ENCODE measurements around the gene RPS15. TPM values are rescaled to one million over a fixed set of nuclear protein-coding genes. Genes with fewer than 3 reads are reported as not detected.
A peak's percentile ranks its signal among the peaks of the same experiment; 100 is the strongest.

Gene RPS15
- total RNA-seq, 6 donors from 2014 or later: 825 to 2,012 (median 1,317) TPM

DNA sequence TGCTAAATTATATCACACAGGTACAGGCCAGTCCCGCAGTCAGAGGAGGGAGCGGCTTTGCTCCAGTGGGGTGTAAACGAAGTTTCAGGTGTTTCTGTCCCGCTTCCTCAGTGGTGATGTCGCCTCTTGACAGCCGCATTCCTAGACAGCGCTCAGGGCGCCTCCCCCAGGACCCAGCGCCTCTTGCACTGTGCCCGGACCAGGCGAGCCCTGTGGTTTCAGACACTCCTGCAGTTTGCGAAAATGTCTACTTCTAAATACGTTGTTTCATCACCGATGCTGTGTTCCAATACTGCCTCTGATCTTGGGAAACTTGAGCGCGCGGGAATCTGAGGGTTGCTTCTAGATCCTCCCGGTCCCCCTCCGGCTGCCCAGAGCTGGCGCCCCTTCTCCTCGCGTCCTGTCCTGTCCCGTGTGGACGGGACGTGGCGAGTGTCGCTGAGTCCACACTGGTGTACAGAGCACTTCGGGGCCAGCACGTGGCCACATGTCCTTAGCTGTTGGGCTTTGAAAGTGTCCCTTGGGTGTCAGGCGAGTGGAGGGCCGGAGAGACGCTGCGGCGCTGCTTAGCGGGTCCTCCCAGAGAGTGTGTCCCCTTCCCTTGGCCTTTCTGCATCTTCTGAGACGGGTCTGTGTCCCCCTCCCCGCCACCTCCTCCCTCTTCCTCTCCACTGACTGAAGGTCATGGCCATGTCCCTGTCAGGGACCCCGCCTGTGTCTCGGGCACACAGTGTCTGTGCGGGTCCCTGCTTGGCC lies 14.6 kb upstream of the RPS15 start:
- H3K27me3 ChIP-seq: no peaks in the 10 kb centered on the region
- no peak overlapping the region for H3K4me3 ChIP-seq
- peaks cover 37 to 90% (median 81%) of the 10 kb centered on the region in 4 donors for H3K36me3 ChIP-seq
- WGBS, 2 donors: 88 to 90% methylated on average over 39 to 40 of the region's 40 CpGs
- no peak for TF ChIP-seq EP300 (IDR thresholded peaks at IDR 0.05)
- no peak for TF ChIP-seq POLR2A (IDR thresholded peaks at IDR 0.05)
- TF ChIP-seq, protein P1, sequence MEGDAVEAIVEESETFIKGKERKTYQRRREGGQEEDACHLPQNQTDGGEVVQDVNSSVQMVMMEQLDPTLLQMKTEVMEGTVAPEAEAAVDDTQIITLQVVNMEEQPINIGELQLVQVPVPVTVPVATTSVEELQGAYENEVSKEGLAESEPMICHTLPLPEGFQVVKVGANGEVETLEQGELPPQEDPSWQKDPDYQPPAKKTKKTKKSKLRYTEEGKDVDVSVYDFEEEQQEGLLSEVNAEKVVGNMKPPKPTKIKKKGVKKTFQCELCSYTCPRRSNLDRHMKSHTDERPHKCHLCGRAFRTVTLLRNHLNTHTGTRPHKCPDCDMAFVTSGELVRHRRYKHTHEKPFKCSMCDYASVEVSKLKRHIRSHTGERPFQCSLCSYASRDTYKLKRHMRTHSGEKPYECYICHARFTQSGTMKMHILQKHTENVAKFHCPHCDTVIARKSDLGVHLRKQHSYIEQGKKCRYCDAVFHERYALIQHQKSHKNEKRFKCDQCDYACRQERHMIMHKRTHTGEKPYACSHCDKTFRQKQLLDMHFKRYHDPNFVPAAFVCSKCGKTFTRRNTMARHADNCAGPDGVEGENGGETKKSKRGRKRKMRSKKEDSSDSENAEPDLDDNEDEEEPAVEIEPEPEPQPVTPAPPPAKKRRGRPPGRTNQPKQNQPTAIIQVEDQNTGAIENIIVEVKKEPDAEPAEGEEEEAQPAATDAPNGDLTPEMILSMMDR (IDR thresholded peaks at IDR 0.05): no peak
- no peak for TF ChIP-seq POLR2AphosphoS5 (IDR thresholded peaks at IDR 0.05)
- ATAC-seq (ENCODE audit: low FRiP score in 2 of 2) (no peak), DNase-seq (peak in 1 of 2 donors; percentile 69)
- no peak overlapping the region for H3K27ac ChIP-seq
- peaks cover 0 to 7% (median 3%) of the 10 kb centered on the region in 4 donors for H3K4me1 ChIP-seq
- H3K9me3 ChIP-seq: no peaks in the 10 kb centered on the region

GRCh38 chr19:1424192-1424955 lies 13.8 kb upstream of the RPS15 start:
- Histone ChIP-seq H3K27ac (no peak overlapping the region), H3K9me3 (no peaks in the 10 kb centered on the region), H3K36me3 (peaks cover 42 to 90% (median 81%) of the 10 kb centered on the region in 4 donors), H3K27me3 (no peaks in the 10 kb centered on the region), H3K4me3 (no peak overlapping the region), H3K4me1 (no peaks in the 10 kb centered on the region)
- DNase-seq: peak in 1 of 2 donors; percentile 80
- 88 to 89% methylated on average over 40 to 41 of the region's 42 CpGs for WGBS, 2 donors
- TF ChIP-seq POLR2A (IDR thresholded peaks at IDR 0.05) (no peak), POLR2AphosphoS5 (IDR thresholded peaks at IDR 0.05) (no peak), EP300 (IDR thresholded peaks at IDR 0.05) (no peak)
- TF ChIP-seq, protein P1 (IDR thresholded peaks at IDR 0.05): no peak
- ATAC-seq (ENCODE audit: low FRiP score in 2 of 2): no peak

DNA sequence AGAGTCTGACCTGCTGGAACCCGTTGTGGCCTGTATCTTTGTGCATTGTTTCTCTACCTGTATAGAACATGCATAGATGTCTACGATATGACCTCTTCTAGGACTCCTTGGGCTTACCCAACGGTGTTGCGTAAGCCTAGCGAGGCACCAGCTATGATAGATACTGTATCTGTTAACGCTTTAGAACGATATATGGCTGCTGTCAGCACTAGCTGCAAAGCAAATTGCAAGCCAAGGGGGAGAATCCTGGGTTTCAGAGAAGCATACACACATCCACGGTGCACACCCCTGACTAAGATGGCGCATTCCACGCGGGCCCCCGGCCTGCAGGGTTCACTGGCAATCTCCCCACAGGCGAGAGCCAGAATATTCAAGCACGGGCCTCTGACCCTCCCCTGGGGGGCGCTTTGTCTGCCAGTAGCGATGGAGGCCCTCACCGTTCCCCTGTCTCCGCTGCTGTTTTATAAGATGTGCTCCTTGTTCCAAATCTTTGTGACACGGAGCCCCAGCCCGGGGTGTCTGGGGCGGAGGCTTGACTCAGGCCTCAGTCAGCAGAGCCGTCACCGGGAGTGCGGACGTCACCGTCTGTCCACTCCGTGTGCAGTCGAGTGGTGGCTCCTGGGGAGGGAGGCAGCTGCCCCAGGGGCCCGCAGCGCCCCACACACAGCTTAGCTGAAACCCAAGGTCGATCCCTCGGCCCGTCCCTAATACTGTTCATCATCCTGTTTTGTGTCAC lies 12.9 kb upstream of the RPS15 start:
- Histone ChIP-seq H3K27me3 (no peaks in the 10 kb centered on the region), H3K4me1 (no peaks in the 10 kb centered on the region), H3K27ac (no peak overlapping the region), H3K9me3 (no peaks in the 10 kb centered on the region), H3K36me3 (peaks cover 45 to 93% (median 83%) of the 10 kb centered on the region in 4 donors), H3K4me3 (no peak overlapping the region)
- 92% methylated on average over 28 of the region's 33 CpGs for WGBS, 2 donors
- DNase-seq: peak in 1 of 2 donors; percentile 52
- TF ChIP-seq POLR2AphosphoS5 (IDR thresholded peaks at IDR 0.05) (no peak), POLR2A (IDR thresholded peaks at IDR 0.05) (no peak), EP300 (IDR thresholded peaks at IDR 0.05) (no peak)
- TF ChIP-seq, protein P1 (IDR thresholded peaks at IDR 0.05): no peak
- ATAC-seq (ENCODE audit: low FRiP score in 2 of 2): no peak

GRCh38 chr19:1425902-1426301 lies 12.3 kb upstream of the RPS15 start:
- TF ChIP-seq POLR2A (IDR thresholded peaks at IDR 0.05) (no peak), POLR2AphosphoS5 (IDR thresholded peaks at IDR 0.05) (no peak), EP300 (IDR thresholded peaks at IDR 0.05) (no peak)
- TF ChIP-seq, protein P1 (IDR thresholded peaks at IDR 0.05): no peak
- no peak for ATAC-seq (ENCODE audit: low FRiP score in 2 of 2)
- Histone ChIP-seq H3K27me3 (no peaks in the 10 kb centered on the region), H3K36me3 (peaks cover 41 to 93% (median 82%) of the 10 kb centered on the region in 4 donors), H3K4me1 (no peaks in the 10 kb centered on the region), H3K27ac (no peak overlapping the region), H3K9me3 (no peaks in the 10 kb centered on the region), H3K4me3 (no peak overlapping the region)
- DNase-seq: peak in 1 of 2 donors; percentile 31
- WGBS, 2 donors: 93 to 94% methylated on average over 11 to 14 of the region's 14 CpGs

Data from upper lobe of left lung (tissue), 6 donors.